H1 (cell line): ENCODE data around the gene TP53BP2. TPM values are rescaled to one million over a fixed set of nuclear protein-coding genes. Genes with fewer than 3 reads are reported as not detected.

Experiments used
- EP300 ChIP-seq, 2 experiments: IDR thresholded peaks; 1 replicate in 1 of 2; 2 replicates in 1 of 2; pipeline ENCODE4 v1.6.1; 2011 to 2012; ENCODE audit warnings: low read depth in 2 of 2, low read length in 2 of 2, mild to moderate bottlenecking in 2 of 2, borderline replicate concordance in 1 of 2, inconsistent platforms in 1 of 2, moderate library complexity in 1 of 2
- polyA plus RNA-seq, 7 experiments: library from polyadenylated mRNA; depleted of rRNA in 3 of 7; stranded (reverse) in 5 of 7; unstranded in 2 of 7; fragments of >200 nt in 5 of 7; fragments of 200-250 nt in 2 of 7; gene quantifications; 1 replicate in 5 of 7; 2 replicates in 1 of 7; 4 replicates in 1 of 7; pipeline versions ENCODE4 v1.2.1 to v1.2.3, GENCODE V29; 2011 to 2013; ENCODE audit warnings: missing spikeins in 2 of 7, mixed read lengths in 2 of 7
- total RNA-seq: library from RNA; stranded (reverse); fragmentation: NEBNext Ultra II Directional; extraction: Animal tissue kit (Norgen Biotek cat#: 25700); gene quantifications from 2 replicates; pipeline ENCODE4 v1.2.1, GENCODE V29; 2021

TP53BP2 gene
- total and polyA plus RNA-seq, 2 of the 8 experiments (the other 6 are each of a cell fraction or from before 2014, with no cell fraction given): 18.0 to 38.7 TPM

DNA sequence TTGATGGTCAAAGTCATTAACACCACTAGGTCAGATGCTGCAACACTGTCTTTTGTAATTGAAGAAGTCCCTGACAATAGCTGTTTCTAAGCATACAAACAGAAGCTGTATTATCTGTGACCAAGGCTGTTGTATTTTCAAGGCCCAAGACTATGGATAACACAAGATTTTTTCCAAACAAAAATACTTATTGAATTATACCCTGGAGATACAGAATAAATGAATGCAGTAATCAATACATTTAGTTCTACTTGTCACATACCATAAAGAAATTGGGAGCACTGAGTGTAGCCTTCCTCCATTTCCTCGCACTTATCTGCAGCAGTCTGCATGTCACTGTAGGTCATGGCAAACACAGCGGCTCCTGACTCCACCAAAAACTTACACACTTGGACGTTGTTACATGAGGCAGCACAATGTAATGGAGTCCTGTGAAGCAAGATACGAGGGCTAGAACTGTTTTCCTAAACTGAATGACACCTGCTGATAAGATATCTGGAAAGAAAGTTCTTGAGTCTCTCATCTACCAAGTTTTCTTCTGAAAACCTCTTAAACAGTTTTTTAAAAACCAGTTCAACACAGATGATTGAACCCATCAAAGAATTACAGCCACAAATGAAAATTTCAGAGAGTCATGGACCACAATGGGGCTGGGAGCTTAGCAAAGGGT lies 56.9 kb downstream of the TP53BP2 start (continued):
- TF ChIP-seq EP300 (IDR thresholded peaks at IDR 0.05; ENCODE audit: borderline replicate concordance in 1 of 2, low read depth in 2 of 2, low read length in 2 of 2): no peak
- TF ChIP-seq, all 59 proteins: peak for 0
